ENCODE measurements around the gene HIP1R. TPM values are rescaled to one million over a fixed set of nuclear protein-coding genes. Genes with fewer than 3 reads are reported as not detected.

Gene HIP1R
- total RNA-seq, 2 experiments from 2014 or later, result 17.1 to 20.9 TPM

DNA sequence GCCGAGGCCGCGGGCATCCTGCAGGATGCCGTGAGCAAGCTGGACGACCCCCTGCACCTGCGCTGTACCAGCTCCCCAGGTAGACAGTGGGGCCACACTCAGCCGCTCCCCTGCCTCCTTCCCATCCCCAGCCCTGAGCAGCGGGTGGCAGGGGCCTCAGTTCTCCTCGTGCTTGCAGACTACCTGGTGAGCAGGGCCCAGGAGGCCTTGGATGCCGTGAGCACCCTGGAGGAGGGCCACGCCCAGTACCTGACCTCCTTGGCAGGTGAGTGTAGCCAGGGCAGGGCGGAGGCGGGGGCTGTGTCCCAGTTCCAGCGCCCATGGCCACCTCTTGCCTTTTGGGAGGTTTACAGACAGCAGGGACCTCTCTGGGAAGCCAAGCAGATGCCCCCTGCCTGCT, 22.9 kb downstream of the HIP1R start:
- POLR2A ChIA-PET, result no interaction called here
- CTCF ChIA-PET, result interaction anchor here (0.6 to 6.8 kb wide), 7 partner anchors 8 to 159 kb away, joined by 3 to 76 read pairs (median 3); no protein-coding TSS in a partner anchor
- Mint-ChIP-seq H3K27me3 (no peaks in the 10 kb centered on the region), H3K36me3 (ENCODE audit: low read depth) (no peaks in the 10 kb centered on the region), H3K4me1 (no peaks in the 10 kb centered on the region), H3K9me3 (ENCODE audit: low read depth) (no peaks in the 10 kb centered on the region), H3K4me3 (no peak overlapping the region), H3K27ac (no peak overlapping the region)
- no peak for DNase-seq
- intact Hi-C loops (cut with DNase I, micrococcal nuclease), result no loop called here
- ATAC-seq, result no peak

DNA sequence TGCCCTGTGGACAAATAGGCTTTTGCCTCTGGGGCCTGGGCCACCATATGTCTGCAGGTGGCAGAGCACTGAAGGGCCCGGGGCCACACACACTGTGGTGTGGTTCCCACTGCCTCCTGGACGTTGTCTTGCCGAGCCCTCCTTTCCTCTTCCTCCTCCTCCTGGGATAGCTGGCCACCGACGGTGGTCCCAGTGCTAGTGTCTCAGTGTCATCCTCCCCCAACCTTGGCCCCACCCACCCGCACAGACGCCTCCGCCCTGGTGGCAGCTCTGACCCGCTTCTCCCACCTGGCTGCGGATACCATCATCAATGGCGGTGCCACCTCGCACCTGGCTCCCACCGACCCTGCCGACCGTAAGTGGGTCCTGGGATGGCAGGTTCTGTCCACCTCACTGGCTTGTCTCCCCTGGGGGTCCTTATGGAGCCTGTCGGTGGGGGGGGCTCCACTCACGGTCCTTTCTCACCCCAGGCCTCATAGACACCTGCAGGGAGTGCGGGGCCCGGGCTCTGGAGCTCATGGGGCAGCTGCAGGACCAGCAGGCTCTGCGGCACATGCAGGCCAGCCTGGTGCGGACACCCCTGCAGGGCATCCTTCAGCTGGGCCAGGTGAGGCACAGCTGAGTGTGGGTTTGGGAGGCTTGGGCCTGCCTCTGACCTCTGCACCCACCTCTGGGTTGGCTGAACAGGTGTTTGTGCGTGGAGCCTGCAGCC, 23.5 kb downstream of the HIP1R start:
- intact Hi-C loops (cut with DNase I, micrococcal nuclease), result no loop called here
- Mint-ChIP-seq H3K36me3 (ENCODE audit: low read depth) (no peaks in the 10 kb centered on the region), H3K27ac (no peak overlapping the region), H3K4me1 (no peaks in the 10 kb centered on the region), H3K4me3 (no peak overlapping the region), H3K27me3 (no peaks in the 10 kb centered on the region), H3K9me3 (ENCODE audit: low read depth) (no peaks in the 10 kb centered on the region)
- no peak for DNase-seq
- no peak for ATAC-seq
- CTCF ChIA-PET, result interaction anchor here (0.6 to 6.8 kb wide), 8 partner anchors 11 to 448 kb away, joined by 3 to 76 read pairs (median 4); no protein-coding TSS in a partner anchor
- POLR2A ChIA-PET, result no interaction called here

DNA sequence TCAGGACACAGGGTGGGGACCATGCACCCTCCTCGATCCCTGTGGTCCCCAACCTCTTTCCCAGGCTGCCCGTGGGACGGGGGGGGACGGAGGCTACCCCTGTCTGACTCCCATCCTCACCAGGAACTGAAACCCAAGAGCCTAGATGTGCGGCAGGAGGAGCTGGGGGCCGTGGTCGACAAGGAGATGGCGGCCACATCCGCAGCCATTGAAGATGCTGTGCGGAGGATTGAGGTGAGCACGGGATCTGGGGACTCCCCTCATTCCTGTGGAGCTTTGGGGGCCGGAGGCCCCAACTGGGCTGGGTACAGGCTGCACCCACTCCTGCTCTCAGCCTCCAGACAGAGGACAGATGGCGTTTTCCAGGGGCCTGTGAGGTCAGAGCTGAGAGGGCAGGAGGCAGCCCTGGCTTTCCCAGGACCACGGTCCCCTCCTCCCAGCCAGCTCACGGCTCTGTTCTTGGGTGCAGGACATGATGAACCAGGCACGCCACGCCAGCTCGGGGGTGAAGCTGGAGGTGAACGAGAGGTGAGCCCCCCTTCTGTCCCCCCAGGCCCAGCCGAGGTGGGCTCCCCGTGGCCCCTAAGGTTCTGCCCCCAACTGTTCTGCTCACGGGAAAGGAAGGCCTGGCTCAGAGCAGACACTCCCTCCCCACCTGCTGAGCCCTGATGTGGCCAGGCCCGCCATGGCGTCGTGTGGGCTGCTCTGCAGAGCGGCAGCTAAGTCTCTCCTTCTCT, 24.2 kb downstream of the HIP1R start:
- no peaks in the 10 kb centered on the region for H3K27me3 Mint-ChIP-seq
- ATAC-seq (no peak), DNase-seq (no peak)
- no peaks in the 10 kb centered on the region for H3K9me3 Mint-ChIP-seq (ENCODE audit: low read depth)
- no peak overlapping the region for H3K4me3 Mint-ChIP-seq
- H3K36me3 Mint-ChIP-seq (ENCODE audit: low read depth), result peaks cover 3% of the 10 kb centered on the region
- POLR2A ChIA-PET, result no interaction called here
- no peak overlapping the region for H3K27ac Mint-ChIP-seq
- H3K4me1 Mint-ChIP-seq, result no peaks in the 10 kb centered on the region
- CTCF ChIA-PET, result interaction anchor here (0.6 to 6.8 kb wide), 13 partner anchors 12 to 447 kb away, joined by 3 to 76 read pairs (median 4); no protein-coding TSS in a partner anchor
- intact Hi-C loops (cut with DNase I, micrococcal nuclease), result loop anchor here (1.0 kb wide), 3 partner anchors 66 to 379 kb away; no protein-coding TSS in a partner anchor

DNA sequence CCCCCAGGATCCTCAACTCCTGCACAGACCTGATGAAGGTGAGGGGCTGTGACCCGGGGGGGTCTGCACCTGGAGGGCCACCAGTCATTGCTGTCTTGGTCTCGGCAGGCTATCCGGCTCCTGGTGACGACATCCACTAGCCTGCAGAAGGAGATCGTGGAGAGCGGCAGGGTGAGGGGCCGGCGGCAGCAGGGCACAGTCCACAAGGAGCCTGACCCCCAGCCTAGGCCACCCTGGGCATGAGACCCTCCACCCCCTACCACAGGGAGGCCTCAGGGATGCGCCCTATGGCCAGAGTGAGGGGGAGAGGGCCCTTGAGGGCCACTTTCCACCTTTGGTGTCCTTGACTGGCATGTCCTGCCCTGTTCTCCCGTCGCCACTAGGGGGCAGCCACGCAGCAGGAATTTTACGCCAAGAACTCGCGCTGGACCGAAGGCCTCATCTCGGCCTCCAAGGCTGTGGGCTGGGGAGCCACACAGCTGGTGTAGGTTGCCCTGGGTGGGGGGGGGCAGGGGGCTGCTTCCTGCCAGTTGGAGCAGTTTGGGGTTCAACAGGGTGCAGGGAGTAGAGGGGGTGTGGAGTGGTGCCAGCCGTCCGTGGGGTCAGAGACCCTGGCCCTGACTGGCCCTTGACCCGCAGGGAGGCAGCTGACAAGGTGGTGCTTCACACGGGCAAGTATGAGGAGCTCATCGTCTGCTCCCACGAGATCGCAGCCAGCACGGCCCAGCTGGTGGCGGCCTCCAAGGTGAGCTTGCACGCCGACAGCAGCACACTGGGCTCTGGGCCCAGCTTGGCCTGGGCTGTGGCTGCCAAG, 25.0 kb downstream of the HIP1R start:
- ChIA-PET POLR2A (no interaction called here), CTCF (interaction anchor here (0.6 to 6.8 kb wide), 30 partner anchors 10 to 378 kb away, joined by 3 to 76 read pairs (median 4); partner anchors contain the start of gene ARL6IP4)
- Mint-ChIP-seq H3K9me3 (ENCODE audit: low read depth) (no peaks in the 10 kb centered on the region), H3K27me3 (no peaks in the 10 kb centered on the region), H3K4me3 (no peak overlapping the region), H3K4me1 (no peaks in the 10 kb centered on the region), H3K36me3 (ENCODE audit: low read depth) (peaks cover 7% of the 10 kb centered on the region), H3K27ac (no peak overlapping the region)
- ATAC-seq, result peak; percentile 85
- intact Hi-C loops (cut with DNase I, micrococcal nuclease), result loop anchor here (1.0 kb wide), 3 partner anchors 67 to 378 kb away; no protein-coding TSS in a partner anchor
- peak; percentile 91 for DNase-seq

DNA sequence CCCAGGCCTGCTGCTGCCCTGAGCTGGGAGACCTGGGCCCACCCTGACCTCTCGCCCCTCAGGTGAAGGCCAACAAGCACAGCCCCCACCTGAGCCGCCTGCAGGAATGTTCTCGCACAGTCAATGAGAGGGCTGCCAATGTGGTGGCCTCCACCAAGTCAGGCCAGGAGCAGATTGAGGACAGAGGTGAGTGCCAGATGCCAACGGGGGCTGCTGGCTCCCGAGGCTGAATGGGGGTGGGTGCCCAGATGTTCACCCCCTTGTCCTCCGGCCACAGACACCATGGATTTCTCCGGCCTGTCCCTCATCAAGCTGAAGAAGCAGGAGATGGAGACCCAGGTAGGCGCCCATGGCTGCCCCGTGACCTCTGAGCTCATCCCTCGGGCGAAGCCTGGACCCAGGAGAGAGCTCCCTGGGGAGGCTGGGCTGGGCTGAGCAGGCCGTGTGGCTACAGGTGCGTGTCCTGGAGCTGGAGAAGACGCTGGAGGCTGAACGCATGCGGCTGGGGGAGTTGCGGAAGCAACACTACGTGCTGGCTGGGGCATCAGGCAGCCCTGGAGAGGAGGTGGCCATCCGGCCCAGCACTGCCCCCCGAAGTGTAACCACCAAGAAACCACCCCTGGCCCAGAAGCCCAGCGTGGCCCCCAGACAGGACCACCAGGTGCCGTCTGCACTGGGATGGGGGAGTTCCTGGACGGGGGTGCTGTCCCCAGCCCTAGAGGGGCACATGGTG, 25.8 kb downstream of the HIP1R start:
- H3K4me1 Mint-ChIP-seq, result no peaks in the 10 kb centered on the region
- no peaks in the 10 kb centered on the region for H3K27me3 Mint-ChIP-seq
- DNase-seq (no peak), ATAC-seq (no peak)
- no peaks in the 10 kb centered on the region for H3K9me3 Mint-ChIP-seq (ENCODE audit: low read depth)
- H3K27ac Mint-ChIP-seq, result no peak overlapping the region
- POLR2A ChIA-PET, result interaction anchor here (1.0 kb wide), 1 partner anchor 108 kb away, joined by 3 read pairs; no protein-coding TSS in a partner anchor
- H3K4me3 Mint-ChIP-seq, result no peak overlapping the region
- intact Hi-C loops (cut with DNase I, micrococcal nuclease), result loop anchor here (1.0 kb wide), 3 partner anchors 68 to 377 kb away; no protein-coding TSS in a partner anchor
- CTCF ChIA-PET, result interaction anchor here (0.6 to 6.8 kb wide), 27 partner anchors 10 to 439 kb away, joined by 3 to 76 read pairs (median 3); partner anchors contain the start of genes ARL6IP4, MTRFR and OGFOD2
- H3K36me3 Mint-ChIP-seq (ENCODE audit: low read depth), result peaks cover 7% of the 10 kb centered on the region

DNA sequence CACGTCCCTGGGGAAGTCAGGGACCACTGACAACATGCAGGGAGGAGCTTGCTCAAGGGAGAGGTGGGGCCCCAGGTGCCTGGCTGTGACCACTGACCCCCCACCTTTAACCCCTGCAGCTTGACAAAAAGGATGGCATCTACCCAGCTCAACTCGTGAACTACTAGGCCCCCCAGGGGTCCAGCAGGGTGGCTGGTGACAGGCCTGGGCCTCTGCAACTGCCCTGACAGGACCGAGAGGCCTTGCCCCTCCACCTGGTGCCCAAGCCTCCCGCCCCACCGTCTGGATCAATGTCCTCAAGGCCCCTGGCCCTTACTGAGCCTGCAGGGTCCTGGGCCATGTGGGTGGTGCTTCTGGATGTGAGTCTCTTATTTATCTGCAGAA, 26.3 kb downstream of the HIP1R start:
- no peaks in the 10 kb centered on the region for H3K9me3 Mint-ChIP-seq (ENCODE audit: low read depth)
- POLR2A ChIA-PET, result interaction anchor here (1.0 kb wide), 1 partner anchor 108 kb away, joined by 3 read pairs; no protein-coding TSS in a partner anchor
- DNase-seq (no peak), ATAC-seq (no peak)
- no peak overlapping the region for H3K4me3 Mint-ChIP-seq
- H3K4me1 Mint-ChIP-seq, result no peaks in the 10 kb centered on the region
- H3K27me3 Mint-ChIP-seq, result no peaks in the 10 kb centered on the region
- CTCF ChIA-PET, result interaction anchor here (0.6 to 6.8 kb wide), 19 partner anchors 9 to 439 kb away, joined by 3 to 76 read pairs (median 4); partner anchors contain the start of genes ARL6IP4, MTRFR and OGFOD2
- no peak overlapping the region for H3K27ac Mint-ChIP-seq
- peaks cover 7% of the 10 kb centered on the region for H3K36me3 Mint-ChIP-seq (ENCODE audit: low read depth)
- intact Hi-C loops (cut with DNase I, micrococcal nuclease), result no loop called here

DNA sequence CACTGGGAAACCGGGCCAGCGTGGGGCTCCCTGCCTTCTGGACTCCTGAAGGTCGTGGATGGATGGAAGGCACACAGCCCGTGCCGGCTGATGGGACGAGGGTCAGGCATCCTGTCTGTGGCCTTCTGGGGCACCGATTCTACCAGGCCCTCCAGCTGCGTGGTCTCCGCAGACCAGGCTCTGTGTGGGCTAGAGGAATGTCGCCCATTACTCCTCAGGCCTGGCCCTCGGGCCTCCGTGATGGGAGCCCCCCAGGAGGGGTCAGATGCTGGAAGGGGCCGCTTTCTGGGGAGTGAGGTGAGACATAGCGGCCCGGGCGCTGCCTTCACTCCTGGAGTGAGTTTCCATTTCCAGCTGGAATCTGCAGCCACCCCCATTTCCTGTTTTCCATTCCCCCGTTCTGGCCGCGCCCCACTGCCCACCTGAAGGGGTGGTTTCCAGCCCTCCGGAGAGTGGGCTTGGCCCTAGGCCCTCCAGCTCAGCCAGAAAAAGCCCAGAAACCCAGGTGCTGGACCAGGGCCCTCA, 26.9 kb downstream of the HIP1R start:
- intact Hi-C loops (cut with DNase I, micrococcal nuclease), result no loop called here
- Mint-ChIP-seq H3K27me3 (no peaks in the 10 kb centered on the region), H3K4me1 (no peaks in the 10 kb centered on the region), H3K36me3 (ENCODE audit: low read depth) (peaks cover 11% of the 10 kb centered on the region), H3K4me3 (no peak overlapping the region), H3K9me3 (ENCODE audit: low read depth) (no peaks in the 10 kb centered on the region), H3K27ac (no peak overlapping the region)
- ChIA-PET CTCF (interaction anchor here (0.5 to 6.8 kb wide), 10 partner anchors 9 to 376 kb away, joined by 3 to 76 read pairs (median 4); partner anchors contain the start of genes MTRFR and OGFOD2), POLR2A (interaction anchor here (1.0 kb wide), 1 partner anchor 107 kb away, joined by 3 read pairs; no protein-coding TSS in a partner anchor)
- DNase-seq (no peak), ATAC-seq (no peak)

DNA sequence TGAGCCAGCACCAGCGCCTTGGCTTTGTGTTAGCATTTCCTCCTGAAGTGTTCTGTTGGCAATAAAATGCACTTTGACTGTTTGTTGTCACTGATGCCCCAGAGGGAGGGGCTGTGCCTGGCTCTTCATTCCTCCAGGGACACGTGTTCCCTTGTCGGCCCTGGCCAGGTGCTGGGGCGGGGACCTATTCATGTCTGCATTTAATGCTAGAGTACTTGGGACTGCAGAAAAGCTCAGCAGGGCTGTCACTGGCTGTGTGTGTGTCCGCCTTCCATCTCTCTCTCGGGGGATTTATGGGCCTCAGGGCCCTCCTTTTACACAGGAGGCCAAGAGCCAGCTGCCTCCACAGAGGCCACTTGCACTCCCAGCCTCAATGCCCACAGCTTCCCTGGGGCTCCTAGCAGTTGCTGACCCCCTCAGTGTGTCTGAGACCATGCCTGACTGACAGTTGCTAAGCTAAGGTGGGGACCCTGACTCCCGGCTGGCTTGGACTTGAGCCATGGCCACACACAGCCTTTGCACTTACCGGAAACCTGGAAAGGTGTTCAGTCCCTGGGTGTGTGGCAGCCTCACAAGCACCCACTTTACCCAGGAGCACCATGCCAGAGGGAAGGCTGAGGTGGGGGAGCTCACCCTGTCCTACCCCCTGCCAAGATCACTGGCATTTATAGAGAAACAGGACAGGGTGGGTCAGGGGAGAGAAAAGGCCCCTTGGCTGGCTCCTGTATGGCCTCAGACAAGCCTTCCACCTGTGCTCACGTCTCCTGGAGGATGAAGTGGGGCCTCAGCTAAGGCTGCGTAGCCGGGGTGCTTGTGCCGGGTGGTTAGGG, 27.8 kb downstream of the HIP1R start:
- intact Hi-C loops (cut with DNase I, micrococcal nuclease), result no loop called here
- no peaks in the 10 kb centered on the region for H3K9me3 Mint-ChIP-seq (ENCODE audit: low read depth)

DNA sequence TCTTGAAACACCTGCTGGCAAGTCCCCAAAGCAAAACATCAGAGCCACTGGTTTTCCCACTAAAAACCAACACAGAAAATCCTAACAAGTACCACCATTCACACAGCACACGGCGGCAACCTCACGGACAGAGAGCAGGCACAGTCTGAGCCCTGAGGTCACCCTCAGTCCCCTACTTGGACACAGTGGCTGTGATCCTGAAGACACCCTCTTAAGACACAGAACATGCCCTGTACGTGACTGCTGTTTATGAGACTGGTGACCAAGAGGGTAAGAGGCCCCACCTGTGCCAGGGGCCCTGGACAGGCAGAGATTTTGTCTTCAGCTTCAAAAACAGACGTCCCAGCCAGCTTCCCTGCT, 29.6 kb downstream of the HIP1R start:
- ChIA-PET POLR2A (no interaction called here), CTCF (interaction anchor here (0.6 to 1.6 kb wide), 9 partner anchors 9 to 623 kb away, joined by 3 to 4 read pairs (median 3); no protein-coding TSS in a partner anchor)
- peaks cover 28% of the 10 kb centered on the region for H3K36me3 Mint-ChIP-seq (ENCODE audit: low read depth)
- H3K4me1 Mint-ChIP-seq, result no peaks in the 10 kb centered on the region
- intact Hi-C loops (cut with DNase I, micrococcal nuclease), result no loop called here
- no peak overlapping the region for H3K27ac Mint-ChIP-seq
- ATAC-seq, result no peak
- no peak overlapping the region for H3K4me3 Mint-ChIP-seq
- no peak for DNase-seq
- no peaks in the 10 kb centered on the region for H3K9me3 Mint-ChIP-seq (ENCODE audit: low read depth)
- H3K27me3 Mint-ChIP-seq, result peaks cover 1% of the 10 kb centered on the region

More for the DNA sequence above, 27.8 kb downstream of the HIP1R start:
- DNase-seq, result no peak
- Mint-ChIP-seq H3K4me3 (no peak overlapping the region), H3K36me3 (ENCODE audit: low read depth) (peaks cover 13% of the 10 kb centered on the region), H3K4me1 (no peaks in the 10 kb centered on the region), H3K27me3 (no peaks in the 10 kb centered on the region), H3K27ac (no peak overlapping the region)
- no peak for ATAC-seq
- CTCF ChIA-PET, result interaction anchor here (0.6 to 6.8 kb wide), 4 partner anchors 8 to 91 kb away, joined by 3 to 76 read pairs (median 4); no protein-coding TSS in a partner anchor
- POLR2A ChIA-PET, result no interaction called here
